ENCODE data around the gene MAP3K10.
A peak's percentile ranks its signal among the peaks of the same experiment; 100 is the strongest.
"Not testable (repeated sequence)": the region's sequence is repeated elsewhere in the genome, so short reads cannot be mapped to it uniquely, and the experiment has no call there.

The MAP3K10 gene

DNA sequence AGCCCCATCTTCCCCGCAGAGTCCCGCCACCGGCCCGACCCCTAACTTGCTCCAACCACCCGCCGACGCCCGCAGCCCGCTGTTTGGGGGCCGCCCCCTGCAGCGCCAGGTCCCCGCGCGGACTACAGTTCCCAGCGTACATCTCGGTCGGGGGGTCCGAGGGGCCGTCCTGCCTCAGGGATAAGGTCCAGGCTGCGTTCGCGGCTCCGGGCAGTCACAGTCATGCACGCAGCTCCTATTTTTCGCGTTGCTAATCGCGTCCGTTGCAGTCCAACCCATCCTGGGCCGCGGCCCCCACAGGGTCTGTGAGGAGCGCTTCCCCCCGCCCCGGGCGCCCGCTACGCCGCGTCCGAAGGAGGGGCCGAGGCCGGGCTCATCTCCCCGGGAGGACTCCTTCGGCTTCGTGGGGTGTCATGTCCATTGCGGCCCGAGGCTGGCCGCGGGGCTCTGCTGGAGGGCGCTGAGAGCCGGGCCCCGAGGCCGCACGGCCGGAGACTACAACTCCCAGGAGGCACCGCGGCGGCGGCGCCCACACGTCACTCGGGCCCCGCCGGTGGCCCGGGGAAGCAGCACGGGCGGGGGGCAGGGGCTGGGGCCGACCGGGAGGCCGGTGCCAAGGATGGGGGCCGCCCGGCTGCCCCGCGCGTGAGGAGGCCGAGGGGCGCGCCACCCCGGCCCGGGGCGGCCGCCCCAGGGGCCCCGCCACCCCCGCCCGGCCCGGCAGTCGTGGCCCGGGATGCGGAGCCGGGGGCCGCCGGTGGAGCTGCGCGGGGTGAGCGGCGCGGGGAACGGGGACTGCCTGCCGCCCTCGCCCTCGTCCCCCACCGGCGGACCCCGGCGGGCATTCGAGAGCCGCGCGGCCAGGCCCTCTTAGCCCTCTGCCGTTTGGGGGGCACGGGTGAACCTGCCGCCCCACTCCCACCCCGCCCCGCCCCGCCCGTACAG is at the start of gene MAP3K10:
TSS of gene MAP3K10 (plus strand) at position 536 of the 945 bp plus-strand sequence. CDS start 606 bp downstream, outside the sequence.
- DNase-seq, result peak; percentile 81 to 84
- Mint-ChIP-seq H3K4me1 (peaks cover 34% of the 10 kb centered on the region), H3K27ac (peak within 1 kb of the TSS; percentile 95), H3K4me3 (peak within 1 kb of the TSS; percentile 89 to 94), H3K9me3 (no peaks in the 10 kb centered on the region), H3K27me3 (no peaks in the 10 kb centered on the region)
- ATAC-seq, result peak; percentile 91

- Mint-ChIP-seq H3K27ac (no peak overlapping the region), H3K9me3 (no peaks in the 10 kb centered on the region), H3K4me1 (peaks cover 41% of the 10 kb centered on the region), H3K27me3 (peaks cover 1% of the 10 kb centered on the region), H3K4me3 (no peak overlapping the region)
- ATAC-seq (no peak), DNase-seq (no peak)
These were observed 49.7 kb upstream of the MAP3K10 start for GRCh38 chr19:40141551-40141950.

DNA sequence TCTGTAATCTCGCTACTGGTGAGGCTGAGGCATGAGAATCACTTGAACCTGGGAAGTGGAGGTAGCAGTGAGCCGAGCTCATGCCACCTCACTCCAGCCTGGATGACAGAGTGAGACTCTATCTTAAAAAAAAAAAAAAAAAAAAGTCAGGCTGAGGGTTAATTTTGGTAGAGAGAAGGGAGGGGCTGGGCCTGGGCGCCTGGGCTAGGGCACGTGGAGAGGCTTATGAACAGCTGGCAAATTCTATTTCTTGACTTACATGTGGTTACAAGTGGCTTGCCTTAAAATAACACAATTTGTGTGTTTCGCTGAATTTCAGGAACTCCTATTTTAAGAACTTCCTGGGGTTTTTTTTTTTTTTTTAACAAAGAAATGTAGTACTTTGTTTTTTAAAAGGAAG is 47.6 kb upstream of the MAP3K10 start:
- Mint-ChIP-seq H3K27me3 (no peaks in the 10 kb centered on the region), H3K27ac (peak overlapping the region in 1 of 2 donors; percentile 33), H3K9me3 (no peaks in the 10 kb centered on the region), H3K4me1 (peaks cover 57% of the 10 kb centered on the region), H3K4me3 (peak overlapping the region; percentile 57 to 76)
- DNase-seq (peak in 1 of 2 donors; percentile 42), ATAC-seq (peak; percentile 73)

- Mint-ChIP-seq H3K27me3 (no peaks in the 10 kb centered on the region), H3K9me3 (no peaks in the 10 kb centered on the region), H3K4me1 (peaks cover 58% of the 10 kb centered on the region), H3K27ac (peak overlapping the region; percentile 19 to 91), H3K4me3 (peak overlapping the region; percentile 57 to 76)
- no peak for DNase-seq
- ATAC-seq, result peak; percentile 70
These were observed 47.1 kb upstream of the MAP3K10 start for GRCh38 chr19:40144151-40144550.

- H3K4me1 Mint-ChIP-seq, result peaks cover 65% of the 10 kb centered on the region
- peak overlapping the region in 1 of 2 donors; percentile 35 for H3K4me3 Mint-ChIP-seq
- no peak for DNase-seq
- peak; percentile 67 for ATAC-seq
- no peaks in the 10 kb centered on the region for H3K27me3 Mint-ChIP-seq
- no peaks in the 10 kb centered on the region for H3K9me3 Mint-ChIP-seq
- H3K27ac Mint-ChIP-seq, result peak overlapping the region in 1 of 2 donors; percentile 2
These were observed 46.1 kb upstream of the MAP3K10 start for GRCh38 chr19:40144947-40145748.

DNA sequence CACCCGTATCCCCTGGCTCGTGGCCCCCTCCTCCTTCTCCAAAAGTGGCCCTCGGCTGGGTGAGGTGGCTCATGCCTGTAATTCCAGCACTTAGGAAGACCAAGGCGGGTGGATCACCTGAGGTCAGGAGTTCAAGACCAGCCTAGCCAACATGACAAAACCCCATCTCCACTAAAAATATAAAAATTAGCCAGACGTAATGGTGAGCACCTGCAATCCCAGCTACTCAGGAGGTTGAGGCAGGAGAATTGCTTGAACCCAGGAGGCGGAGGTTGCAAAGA is 45.5 kb upstream of the MAP3K10 start:
- H3K27ac Mint-ChIP-seq, H3K9me3 Mint-ChIP-seq, ATAC-seq, H3K4me3 Mint-ChIP-seq, DNase-seq, H3K27me3 Mint-ChIP-seq: not testable (repeated sequence)
- peaks cover 65% of the 10 kb centered on the region for H3K4me1 Mint-ChIP-seq

DNA sequence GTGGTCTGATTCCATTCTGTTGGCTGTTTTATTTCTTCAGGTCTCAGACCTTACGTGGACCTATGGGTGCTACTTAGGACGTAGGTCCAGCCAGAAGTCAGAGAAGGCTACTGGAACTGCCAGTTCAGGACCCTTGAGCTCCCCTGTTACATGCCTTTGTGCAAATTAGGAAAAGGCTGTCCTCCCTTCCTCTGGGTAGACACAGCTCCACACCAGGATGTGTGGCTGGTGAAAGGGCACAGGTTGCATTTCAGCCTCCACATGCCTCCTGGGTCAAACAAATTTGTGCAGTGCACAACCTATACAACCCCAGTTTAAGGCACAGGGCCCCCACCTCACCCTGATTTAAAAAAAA is 43.9 kb upstream of the MAP3K10 start:
- no peak for ATAC-seq
- H3K4me3 Mint-ChIP-seq, result no peak overlapping the region
- no peaks in the 10 kb centered on the region for H3K27me3 Mint-ChIP-seq
- DNase-seq, result no peak
- H3K9me3 Mint-ChIP-seq, result no peaks in the 10 kb centered on the region
- peaks cover 63% of the 10 kb centered on the region for H3K4me1 Mint-ChIP-seq
- no peak overlapping the region for H3K27ac Mint-ChIP-seq

DNA sequence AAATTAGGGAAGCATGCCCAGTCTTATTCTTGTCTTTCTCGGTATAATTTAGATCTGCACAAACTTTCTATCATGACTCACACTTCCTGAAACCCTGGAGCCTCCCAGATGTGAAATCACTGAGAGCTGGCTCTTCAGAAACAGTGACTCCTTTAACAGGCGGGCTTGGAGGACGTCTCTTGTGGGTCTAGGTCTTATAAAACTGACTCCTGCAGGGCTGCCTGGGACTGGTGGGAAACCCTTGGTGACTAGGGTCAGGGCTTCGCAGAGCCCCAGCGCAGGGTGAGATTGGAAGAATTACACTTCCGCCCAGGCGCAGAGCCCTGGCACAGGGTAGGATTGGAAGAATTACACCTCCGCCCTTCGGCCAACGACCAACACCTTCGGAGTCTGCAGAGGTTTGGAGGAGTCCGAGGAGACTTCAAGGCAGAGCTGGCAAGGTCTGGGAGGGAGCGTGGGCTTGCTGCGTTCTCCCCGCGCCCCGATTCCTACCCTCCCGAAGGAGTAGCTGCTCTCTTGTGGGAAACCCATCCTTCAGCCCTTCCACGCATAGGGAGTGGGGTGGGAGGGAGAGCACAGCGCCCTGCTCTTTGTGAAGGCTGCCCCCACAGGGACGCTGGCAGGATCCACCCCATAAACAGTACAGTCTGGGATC is 43.4 kb upstream of the MAP3K10 start:
- Mint-ChIP-seq H3K9me3 (no peaks in the 10 kb centered on the region), H3K27me3 (no peaks in the 10 kb centered on the region), H3K4me3 (peak overlapping the region; percentile 50 to 53), H3K4me1 (peaks cover 60% of the 10 kb centered on the region), H3K27ac (peak overlapping the region in 1 of 2 donors; percentile 45)
- no peak for DNase-seq
- ATAC-seq, result peak; percentile 35

DNA sequence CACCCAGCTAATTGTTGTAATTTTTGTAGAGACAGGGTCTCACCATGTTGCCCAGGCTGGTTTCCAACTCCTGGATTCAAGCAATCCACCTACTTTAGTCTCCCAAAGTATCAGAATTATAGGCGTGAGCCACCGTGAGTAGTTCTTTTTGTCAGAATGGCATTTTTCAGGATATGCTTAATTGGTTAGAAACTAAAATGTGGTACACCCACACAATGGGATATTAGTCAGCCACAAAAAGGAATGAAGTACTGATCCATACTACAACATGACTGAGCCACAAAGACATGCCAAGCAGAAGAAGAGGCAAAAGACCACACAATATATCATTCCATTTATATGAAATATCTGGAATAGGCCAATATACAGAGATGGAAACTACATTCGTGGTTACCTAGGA is 41.7 kb upstream of the MAP3K10 start:
- DNase-seq (no peak), ATAC-seq (no peak)
- Mint-ChIP-seq H3K27ac (no peak overlapping the region), H3K4me1 (peaks cover 44% of the 10 kb centered on the region), H3K4me3 (no peak overlapping the region), H3K9me3 (no peaks in the 10 kb centered on the region), H3K27me3 (no peaks in the 10 kb centered on the region)

DNA sequence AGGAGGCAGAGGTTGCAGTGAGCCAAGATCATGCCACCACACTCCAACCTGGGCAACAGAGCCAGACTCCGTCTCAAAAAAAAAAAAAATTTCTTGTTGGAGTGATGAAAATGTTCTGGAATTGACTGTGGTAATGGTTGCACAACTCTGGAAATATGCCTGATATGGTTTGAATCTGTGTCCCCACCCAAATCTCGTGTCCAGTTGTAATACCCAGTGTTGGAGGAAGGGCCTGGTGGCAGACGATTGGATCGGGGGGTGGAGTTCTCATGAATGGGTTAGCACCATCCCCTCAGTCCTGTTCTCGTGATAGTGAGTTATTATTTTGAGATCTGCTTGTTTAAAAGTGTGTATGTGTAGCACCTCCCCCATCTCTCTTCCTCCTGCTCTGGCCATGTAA is 41.1 kb upstream of the MAP3K10 start:
- peaks cover 39% of the 10 kb centered on the region for H3K4me1 Mint-ChIP-seq
- no peak overlapping the region for H3K4me3 Mint-ChIP-seq
- no peaks in the 10 kb centered on the region for H3K27me3 Mint-ChIP-seq
- DNase-seq, result no peak
- H3K27ac Mint-ChIP-seq, result no peak overlapping the region
- no peak for ATAC-seq
- H3K9me3 Mint-ChIP-seq, result no peaks in the 10 kb centered on the region

DNA sequence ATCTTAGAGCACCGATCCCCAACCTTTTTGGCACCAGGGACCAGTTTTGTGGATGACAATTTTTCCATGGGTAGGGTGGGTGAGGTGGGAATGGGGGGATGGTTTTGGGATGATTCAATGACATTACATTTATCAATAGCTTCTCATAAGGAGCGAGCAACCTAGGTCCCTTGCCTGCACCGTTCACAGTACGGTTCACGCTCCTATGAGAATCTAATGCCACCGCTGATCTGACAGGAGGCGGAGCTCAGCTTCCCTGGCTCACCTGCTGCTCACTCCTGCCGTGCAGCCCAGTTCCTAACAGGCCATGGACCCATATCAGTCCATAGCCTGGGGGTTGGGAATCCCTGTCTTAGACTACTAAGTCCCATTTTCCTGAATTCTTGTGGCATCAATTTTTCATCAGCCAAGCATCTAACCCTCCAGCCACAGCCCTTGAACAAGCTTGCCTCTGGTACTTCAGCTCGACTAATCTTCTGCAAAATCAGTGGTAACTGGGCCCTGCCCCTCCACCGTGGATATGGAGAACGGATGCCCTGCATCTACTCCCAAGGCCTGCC is 37.0 kb upstream of the MAP3K10 start:
- Mint-ChIP-seq H3K4me3 (no peak overlapping the region), H3K27me3 (no peaks in the 10 kb centered on the region), H3K4me1 (peaks cover 16% of the 10 kb centered on the region), H3K9me3 (no peaks in the 10 kb centered on the region), H3K27ac (no peak overlapping the region)
- ATAC-seq, result no peak
- DNase-seq, result no peak

DNA sequence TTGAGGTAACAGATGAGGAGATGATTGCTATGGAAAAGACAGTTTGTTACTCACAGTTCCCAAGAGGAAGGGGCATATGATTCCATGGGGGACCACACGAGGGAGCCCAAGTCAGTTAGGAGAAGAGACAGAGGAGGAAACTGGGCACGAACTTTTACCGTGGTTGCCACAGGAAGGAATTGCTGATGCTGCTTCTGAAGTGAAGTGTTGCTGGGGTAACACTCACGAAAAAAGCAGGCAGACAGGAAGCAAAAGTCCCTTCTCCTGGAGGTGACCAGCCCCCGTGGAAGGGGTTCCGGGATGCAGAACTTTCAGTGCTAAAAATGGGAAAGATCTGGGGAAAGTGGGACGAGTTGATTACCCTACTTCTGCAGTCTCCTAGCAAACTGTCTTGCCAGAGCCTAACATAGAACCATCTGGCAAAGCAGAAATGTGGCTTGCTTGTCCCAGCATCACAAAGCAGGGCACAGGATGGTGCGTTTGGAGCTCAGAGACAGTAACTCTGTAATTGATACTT is 35.4 kb upstream of the MAP3K10 start:
- H3K27me3 Mint-ChIP-seq, result no peaks in the 10 kb centered on the region
- H3K9me3 Mint-ChIP-seq, result no peaks in the 10 kb centered on the region
- DNase-seq, result no peak
- ATAC-seq, result no peak
- H3K27ac Mint-ChIP-seq, result peak overlapping the region in 1 of 2 donors; percentile 93
- peak overlapping the region in 1 of 2 donors; percentile 42 for H3K4me3 Mint-ChIP-seq
- peaks cover 10% of the 10 kb centered on the region for H3K4me1 Mint-ChIP-seq

GRCh38 chr19:40157059-40157458 is 34.2 kb upstream of the MAP3K10 start:
- no peak for DNase-seq
- peaks cover 10% of the 10 kb centered on the region for H3K4me1 Mint-ChIP-seq
- no peak overlapping the region for H3K4me3 Mint-ChIP-seq
- no peaks in the 10 kb centered on the region for H3K27me3 Mint-ChIP-seq
- no peak overlapping the region for H3K27ac Mint-ChIP-seq
- ATAC-seq, result no peak
- H3K9me3 Mint-ChIP-seq, result no peaks in the 10 kb centered on the region

DNA sequence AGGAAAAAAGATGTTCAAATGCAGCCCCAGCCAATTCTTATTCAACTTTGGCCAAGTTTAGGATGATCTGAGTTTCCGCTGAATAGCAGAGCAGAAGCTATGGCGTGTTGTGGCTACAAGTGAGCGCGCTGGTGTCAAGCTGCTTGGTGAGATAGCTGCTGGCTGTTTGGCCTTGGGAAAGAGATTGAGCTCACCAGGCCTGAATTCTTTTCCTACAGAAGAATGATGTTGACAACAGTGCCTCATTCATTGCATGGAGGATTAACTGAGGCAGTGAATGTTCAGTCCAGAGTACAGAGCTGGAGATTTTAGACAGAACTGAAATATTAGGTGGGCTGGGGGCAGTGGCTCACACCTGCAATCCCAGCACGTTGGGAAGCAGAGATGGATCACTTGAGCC is 31.5 kb upstream of the MAP3K10 start:
- no peak for DNase-seq
- Mint-ChIP-seq H3K4me3 (no peak overlapping the region), H3K27ac (no peak overlapping the region), H3K4me1 (peaks cover 17% of the 10 kb centered on the region), H3K27me3 (no peaks in the 10 kb centered on the region), H3K9me3 (no peaks in the 10 kb centered on the region)
- ATAC-seq, result no peak

DNA sequence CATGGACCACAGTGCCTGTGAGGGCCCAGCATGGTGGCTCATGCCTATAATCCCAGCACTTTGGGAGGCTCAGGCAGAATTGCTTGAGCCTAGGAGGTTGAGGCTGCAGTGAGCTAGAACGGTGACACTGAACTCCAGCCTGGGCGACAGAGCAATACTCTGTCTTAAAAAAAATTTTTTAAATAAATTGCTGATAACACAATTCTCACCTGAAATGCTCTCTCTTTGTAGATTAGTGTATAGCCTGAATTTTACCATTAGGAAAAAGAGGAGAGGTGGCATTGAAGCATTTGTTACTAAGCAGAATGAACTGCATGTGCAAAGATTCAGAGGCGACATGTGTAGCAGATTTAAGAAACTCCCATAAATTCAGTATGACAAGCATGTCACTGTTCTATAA is 29.1 kb upstream of the MAP3K10 start:
- no peak overlapping the region for H3K27ac Mint-ChIP-seq
- ATAC-seq (no peak), DNase-seq (no peak)
- H3K9me3 Mint-ChIP-seq, result no peaks in the 10 kb centered on the region
- H3K4me3 Mint-ChIP-seq, result no peak overlapping the region
- peaks cover 16% of the 10 kb centered on the region for H3K4me1 Mint-ChIP-seq
- H3K27me3 Mint-ChIP-seq, result no peaks in the 10 kb centered on the region
